ENCODE measurements around the gene AP3M1.
"Not testable (repeated sequence)": the region's sequence is repeated elsewhere in the genome, so short reads cannot be mapped to it uniquely, and the experiment has no call there.

The AP3M1 gene

GRCh38 chr10:74160013-74160412 lies 9.4 kb upstream of the AP3M1 start:
- no peak for DNase-seq

DNA sequence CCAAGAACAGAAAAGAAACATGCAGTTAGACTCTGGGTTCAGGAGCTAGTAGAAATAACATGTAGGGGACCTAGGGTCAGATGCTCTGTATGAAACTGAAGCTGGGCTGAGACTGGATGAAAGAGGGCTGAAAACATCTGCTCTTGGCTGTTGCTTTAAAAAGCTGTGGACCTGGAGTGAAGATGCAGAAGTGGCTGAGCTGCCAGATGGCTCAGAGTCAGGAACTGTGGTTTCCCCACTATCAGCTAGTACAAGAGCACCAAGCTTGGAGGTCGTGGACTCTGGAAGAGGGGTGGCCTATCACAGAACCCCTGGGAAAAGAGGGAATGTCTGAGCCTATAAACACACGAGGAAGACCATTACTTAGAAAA lies 6.3 kb upstream of the AP3M1 start:
- DNase-seq, result no peak

GRCh38 chr10:74153676-74154075 lies 3.0 kb upstream of the AP3M1 start:
- no peak for DNase-seq

GRCh38 chr10:74153123-74153522 lies 2.5 kb upstream of the AP3M1 start:
- DNase-seq, result no peak

DNA sequence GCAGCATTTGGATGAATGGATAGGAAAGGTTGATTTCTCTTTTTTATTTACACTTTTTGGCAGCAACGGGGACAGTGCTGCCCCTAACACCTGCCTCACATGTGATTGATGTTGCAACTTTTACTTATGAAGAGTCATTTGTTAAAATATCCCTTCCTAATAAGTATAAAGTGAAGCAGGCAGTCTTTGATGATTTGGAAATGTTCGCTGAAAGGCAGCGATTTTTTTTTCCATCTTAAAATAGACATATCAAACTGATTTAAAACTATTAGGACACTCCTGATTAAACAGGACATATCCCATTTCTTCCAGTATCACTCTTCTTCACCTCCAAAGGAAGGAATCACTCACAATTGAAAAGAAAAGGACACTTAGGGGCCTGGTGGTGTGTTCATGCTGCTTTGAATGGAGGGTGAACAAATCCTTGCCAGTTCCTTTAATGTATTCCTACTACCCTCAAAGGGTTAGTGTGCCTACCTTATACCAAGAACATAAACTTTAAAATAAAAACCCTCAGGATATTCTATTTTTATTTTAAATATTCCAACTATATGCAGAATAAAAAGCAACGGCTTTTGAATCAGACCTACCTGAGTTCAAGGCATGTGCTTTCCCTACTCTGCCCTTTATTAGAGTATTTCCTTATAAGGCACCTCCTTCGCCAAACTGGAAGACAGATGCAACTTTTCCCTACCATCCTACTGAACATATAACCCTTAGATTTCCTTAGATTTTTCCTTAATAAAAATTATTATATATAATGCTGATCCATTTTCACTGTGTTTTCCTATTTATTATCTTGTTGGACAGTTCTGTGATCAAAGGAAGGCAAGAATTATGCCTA lies 1.5 kb upstream of the AP3M1 start:
- DNase-seq, result no peak

GRCh38 chr10:74150990-74151878 lies 606 bp upstream of the AP3M1 start, which contains the start of gene ADK:
TSS of gene ADK (plus strand) at chr10:74151221. CDS start at chr10:74151279, 58 bp downstream.
- DNase-seq, result peak; percentile 100

DNA sequence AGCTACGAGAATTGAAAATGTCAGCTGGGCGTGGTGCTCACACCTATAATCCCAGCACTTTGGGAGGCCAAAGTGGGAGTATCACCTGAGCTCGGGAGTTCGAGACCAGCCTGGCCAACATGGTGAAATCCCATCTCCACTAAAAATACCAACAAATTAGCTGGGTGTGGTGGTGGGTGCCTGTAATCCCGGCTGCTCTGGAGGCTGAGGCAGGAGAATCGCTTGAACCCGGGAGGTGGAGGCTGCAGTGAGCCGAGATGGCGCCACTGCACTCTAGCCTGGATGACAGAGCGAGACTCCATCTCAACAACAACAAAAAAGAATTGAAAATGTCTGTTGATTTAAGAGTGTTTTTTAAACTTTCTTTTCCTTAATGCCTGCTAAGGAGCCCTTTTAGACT lies 3.6 kb downstream of the AP3M1 start:
- not testable (repeated sequence) for DNase-seq

DNA sequence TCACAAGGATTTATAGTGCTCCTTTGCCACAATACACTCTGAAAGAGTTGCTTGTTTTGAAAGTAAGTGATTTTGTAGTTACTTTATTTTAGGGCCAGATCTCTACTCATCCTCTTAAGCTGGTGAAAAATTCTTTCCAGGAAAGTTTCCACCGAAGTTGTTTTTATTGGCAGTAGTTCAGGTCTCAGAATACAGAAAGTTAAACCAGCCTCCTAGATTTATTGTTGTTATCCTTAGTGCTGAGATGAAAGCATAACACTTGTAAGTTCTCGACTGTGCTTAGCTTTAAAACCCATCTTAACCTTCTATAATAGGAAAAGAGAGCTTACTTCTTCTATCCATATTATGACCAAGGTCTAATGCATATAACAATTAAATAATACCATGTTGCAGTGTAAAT lies 5.5 kb downstream of the AP3M1 start:
- DNase-seq, result no peak

GRCh38 chr10:74140553-74140952 lies 10.1 kb downstream of the AP3M1 start:
- DNase-seq, result no peak

- no peak for DNase-seq
Observed at GRCh38 chr10:74139981-74140380, 10.6 kb downstream of the AP3M1 start.

DNA sequence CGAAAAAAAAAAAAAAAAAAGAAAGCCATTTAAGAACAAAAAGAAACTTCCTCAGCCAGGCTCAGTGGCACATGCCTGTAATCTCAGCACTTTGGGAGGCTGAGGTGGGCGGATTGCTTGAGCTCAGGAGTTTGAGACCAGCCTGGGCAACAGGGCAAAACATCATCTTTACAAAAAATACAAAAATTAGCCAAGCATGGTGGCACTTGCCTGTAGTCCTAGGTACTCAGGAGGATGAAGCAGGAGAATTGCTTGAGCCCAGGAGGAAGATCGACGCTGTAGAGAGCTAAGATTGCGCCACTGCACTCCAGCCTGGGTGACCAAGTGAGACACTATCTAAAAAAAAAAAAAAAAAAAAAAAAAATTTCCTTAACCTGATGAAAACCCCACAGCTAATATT lies 12.0 kb downstream of the AP3M1 start:
- DNase-seq, result not testable (repeated sequence)

GRCh38 chr10:74137992-74138391 lies 12.6 kb downstream of the AP3M1 start:
- DNase-seq, result no peak

- no peak for DNase-seq
Observed at GRCh38 chr10:74135452-74135851, 15.2 kb downstream of the AP3M1 start.

DNA sequence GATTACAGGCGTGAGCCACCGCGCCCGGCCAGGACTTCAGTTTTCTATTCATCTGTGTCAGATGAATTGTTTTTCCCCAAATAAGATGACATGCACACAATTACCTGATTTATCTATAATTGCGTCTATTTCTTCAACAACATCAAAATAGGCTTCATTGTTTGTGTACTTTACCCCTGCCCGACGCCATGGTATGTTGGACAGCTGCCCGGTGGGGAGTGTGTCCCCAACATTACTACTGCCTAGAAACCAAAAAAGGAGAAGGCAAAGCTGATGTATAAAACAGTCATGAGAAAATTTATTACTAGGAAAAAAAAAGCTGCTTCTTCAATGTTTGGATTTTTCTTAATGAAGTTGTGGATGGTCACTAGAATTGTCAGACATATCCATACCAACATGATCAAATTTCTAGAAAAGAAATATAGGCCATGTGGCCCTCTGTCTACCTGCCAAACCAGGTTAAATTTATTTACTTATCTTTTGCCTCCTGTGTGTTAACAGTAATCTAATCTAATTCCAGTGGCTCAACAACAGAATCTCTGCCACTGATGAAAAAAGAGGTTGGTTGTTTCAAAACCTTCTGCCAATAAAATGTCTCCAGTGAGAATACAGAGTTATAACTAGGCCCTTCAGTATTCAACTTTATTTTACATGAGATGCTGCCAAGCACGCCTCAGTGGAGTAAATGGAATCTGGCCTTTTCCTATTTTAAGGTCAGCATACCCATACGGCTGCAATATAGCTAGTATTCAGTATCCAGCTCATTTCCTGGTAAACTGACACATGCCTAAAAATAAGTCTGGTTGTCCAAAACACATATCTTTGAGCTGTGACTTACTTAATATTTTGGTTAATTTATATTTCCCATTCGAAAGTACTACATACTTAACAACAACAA lies 16.5 kb downstream of the AP3M1 start:
- DNase-seq, result no peak

GRCh38 chr10:74123081-74123480 lies 27.5 kb downstream of the AP3M1 start:
- no peak for DNase-seq

GRCh38 chr10:74122060-74122459 lies 28.6 kb downstream of the AP3M1 start:
- DNase-seq, result no peak

DNA sequence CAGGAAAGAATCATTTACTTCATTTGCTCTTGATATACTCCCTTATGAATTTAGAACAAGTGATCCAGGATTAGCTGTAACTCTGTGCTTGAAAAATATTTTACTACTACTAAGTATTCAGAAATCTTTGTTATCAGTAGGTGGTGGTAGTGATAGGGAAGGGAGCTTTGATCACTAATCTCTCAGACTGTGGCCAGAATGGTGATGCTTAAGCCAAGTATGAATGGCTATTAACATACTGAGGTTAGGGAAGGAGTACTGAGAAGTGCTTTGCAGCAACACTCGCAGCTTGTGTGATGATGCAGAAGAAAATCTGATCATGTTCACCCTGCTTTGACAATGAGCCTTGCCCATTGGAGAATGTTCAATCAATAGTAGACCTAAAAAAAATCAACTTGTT lies 29.3 kb downstream of the AP3M1 start:
- DNase-seq, result no peak

GRCh38 chr10:74120911-74121310 lies 29.7 kb downstream of the AP3M1 start:
- DNase-seq, result no peak

DNA sequence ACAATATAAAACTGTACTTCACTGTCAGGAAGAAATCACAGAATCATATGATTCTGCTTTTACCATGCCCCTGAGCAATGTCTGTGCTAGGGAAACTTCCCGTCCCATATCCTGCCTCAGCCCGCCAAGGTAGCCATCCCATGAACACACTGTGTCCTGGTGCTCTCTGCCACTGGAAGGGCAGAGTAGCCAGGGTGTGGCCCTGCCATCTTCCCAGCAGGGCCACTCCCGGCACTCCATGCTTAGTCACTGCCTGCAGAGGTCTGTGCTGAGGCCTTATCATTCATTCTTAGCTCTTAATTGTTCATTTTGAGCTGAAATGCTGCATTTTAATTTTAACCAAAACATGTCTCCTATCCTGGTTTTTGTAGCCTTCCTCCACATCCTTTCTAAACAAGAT lies 31.8 kb downstream of the AP3M1 start:
- DNase-seq, result no peak

DNA sequence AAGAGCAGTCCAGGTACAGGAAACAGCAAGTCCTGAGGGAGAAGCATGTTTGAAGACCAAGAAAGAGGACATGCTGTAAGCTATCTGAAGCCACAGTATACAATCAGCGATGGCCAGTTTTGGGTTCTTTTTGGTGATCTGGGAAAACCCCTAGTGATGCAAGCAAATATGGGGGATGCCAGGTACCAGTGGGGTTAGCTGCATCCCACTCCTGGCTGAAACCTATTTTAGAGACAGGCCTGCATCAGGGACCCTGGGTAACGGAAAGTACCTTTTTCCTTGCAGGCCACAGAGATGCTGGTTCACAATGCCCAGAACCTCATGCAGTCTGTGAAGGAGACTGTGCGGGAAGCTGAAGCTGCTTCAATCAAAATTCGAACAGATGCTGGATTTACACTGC lies 32.9 kb downstream of the AP3M1 start:
- no peak for DNase-seq

- DNase-seq, result no peak
Observed at GRCh38 chr10:74114041-74114448, 36.6 kb downstream of the AP3M1 start.

GRCh38 chr10:74113546-74113945 lies 37.1 kb downstream of the AP3M1 start:
- DNase-seq, result no peak

- no peak for DNase-seq
Observed at GRCh38 chr10:74111799-74112198, 38.8 kb downstream of the AP3M1 start.

Data from CD4-positive, alpha-beta T cell treated with Interleukin-6 for 4 hours (primary cell).